H1 (cell line): Measurements from ENCODE around the gene OPCML. TPM values are rescaled to one million over a fixed set of nuclear protein-coding genes. Genes with fewer than 3 reads are reported as not detected.

ENCODE experiments used
- CTCF ChIA-PET: fragments of 300-600 bp; sonication (Branson Sonifier 250); formaldehyde crosslinking; loops from one replicate; lab custom pipeline; 2021; ENCODE audit not compliant: partially characterized antibody; lab: Charles Lee
- POLR2A ChIA-PET: fragments of 300-600 bp; sonication (Branson Sonifier 250); formaldehyde crosslinking; loops from one replicate; lab custom pipeline; 2021; ENCODE audit warnings: inconsistent platforms; ENCODE audit not compliant: partially characterized antibody; lab: Charles Lee
- DNase-seq, 2 experiments: peaks; one replicate each; pipeline versions ENCODE4 v3.0.0 to v3.0.0-alpha.2; 2010 to 2022; ENCODE audit warnings: low spot score in 2 of 2, low read depth in 1 of 2, mixed read lengths in 1 of 2
- FAIRE-seq: peaks from 2 replicates; lab custom pipeline; 2011; peaks lifted over from hg19 to GRCh38; lab: Jason Lieb, UNC
- H2AFZ ChIP-seq: 2 replicates; pipeline ENCODE4 v1.8.1; 2012; ENCODE audit warnings: low read length, inconsistent platforms
- H2AK5ac ChIP-seq: 2 replicates; pipeline ENCODE4 v1.6.1; 2013; ENCODE audit warnings: low read depth, low read length
- H2BK120ac ChIP-seq: replicated peaks from 2 replicates; pipeline ENCODE3; 2013; ENCODE audit warnings: low read depth, low read length, inconsistent platforms
- H2BK12ac ChIP-seq: 2 replicates; pipeline ENCODE4 v1.6.1; 2013; ENCODE audit warnings: low read depth, low read length
- H2BK15ac ChIP-seq: 2 replicates; pipeline ENCODE4 v1.6.1; 2013; ENCODE audit warnings: low read length
- H2BK20ac ChIP-seq: 2 replicates; pipeline ENCODE4 v1.6.1; 2013; ENCODE audit warnings: low read length
- H2BK5ac ChIP-seq: 2 replicates; pipeline ENCODE4 v1.6.1; 2013; ENCODE audit warnings: low read depth, low read length
- H3K14ac ChIP-seq: 2 replicates; pipeline ENCODE4 v1.6.1; 2013; ENCODE audit warnings: inconsistent platforms; ENCODE audit not compliant: insufficient read length
- H3K18ac ChIP-seq: 2 replicates; pipeline ENCODE4 v1.6.1; 2013; ENCODE audit warnings: low read length; ENCODE audit errors: extremely low read depth
- H3K23ac ChIP-seq: 2 replicates; pipeline ENCODE4 v1.6.1; 2013; ENCODE audit warnings: inconsistent platforms; ENCODE audit not compliant: insufficient read length
- H3K23me2 ChIP-seq: 2 replicates; pipeline ENCODE4 v1.6.1; 2013; ENCODE audit warnings: low read depth, low read length
- H3K27ac ChIP-seq: 2 replicates; pipeline ENCODE4 v1.6.1; 2011; ENCODE audit warnings: low read depth, low read length, inconsistent platforms
- H3K27me3 ChIP-seq, 4 experiments: replicated peaks in 1 of 4; 1 replicate in 1 of 4; 2 replicates in 3 of 4; pipeline versions ENCODE4 v1.6.1 to v1.8.1; 2011 to 2013; ENCODE audit warnings: low read length in 3 of 4, mild to moderate bottlenecking in 3 of 4, inconsistent platforms in 2 of 4, mixed read lengths in 2 of 4, moderate library complexity in 1 of 4; ENCODE audit not compliant: control insufficient read depth in 3 of 4, insufficient read depth in 3 of 4; ENCODE audit errors: extremely low read depth in 1 of 4
- H3K36me3 ChIP-seq, 4 experiments: 2 replicates each; pipeline versions ENCODE4 v1.6.1 to v1.8.1; 2011 to 2013; ENCODE audit warnings: mild to moderate bottlenecking in 4 of 4, low read length in 3 of 4, moderate library complexity in 2 of 4, control low read depth in 1 of 4, inconsistent platforms in 1 of 4; ENCODE audit not compliant: insufficient read depth in 4 of 4, control insufficient read depth in 2 of 4
- H3K4ac ChIP-seq: replicated peaks from 2 replicates; pipeline ENCODE3; 2013; ENCODE audit warnings: low read length, low read depth, mixed read lengths, inconsistent platforms; ENCODE audit not compliant: insufficient read length
- H3K4me1 ChIP-seq, 4 experiments: replicated peaks in 1 of 4; 1 replicate in 1 of 4; 2 replicates in 3 of 4; pipeline versions ENCODE4 v1.6.1 to v1.8.1; 2011 to 2013; ENCODE audit warnings: low read length in 3 of 4, inconsistent platforms in 2 of 4, mixed read lengths in 1 of 4; ENCODE audit not compliant: insufficient read depth in 4 of 4, control insufficient read depth in 3 of 4
- H3K4me2 ChIP-seq, 2 experiments: 2 replicates each; pipeline versions ENCODE4 v1.6.1 to v1.8.1; 2011 to 2013; ENCODE audit warnings: low read depth in 2 of 2, low read length in 2 of 2, control low read depth in 1 of 2, inconsistent platforms in 1 of 2, mild to moderate bottlenecking in 1 of 2; ENCODE audit not compliant: insufficient read depth in 1 of 2
- H3K4me3 ChIP-seq, 4 experiments: fragments of 200-600, 300-600 bp in 1 of 4; sonication (generic), shearing (Covaris generic), sonication (Bioruptor Twin) in 1 of 4; 2 replicates each; pipeline versions ENCODE4 v1.5.1 to v1.8.1; 2011 to 2016; ENCODE audit warnings: low read length in 4 of 4, low read depth in 3 of 4, control low read depth in 2 of 4, inconsistent platforms in 2 of 4, mild to moderate bottlenecking in 2 of 4, mixed read lengths in 1 of 4, moderate library complexity in 1 of 4; ENCODE audit not compliant: insufficient read depth in 2 of 4; ENCODE audit errors: extremely low read depth in 1 of 4
- H3K56ac ChIP-seq: replicated peaks from 2 replicates; pipeline ENCODE3; 2013; ENCODE audit warnings: low read depth, mild to moderate bottlenecking, mixed read lengths, low read length, inconsistent platforms; ENCODE audit not compliant: insufficient read length
- H3K79me1 ChIP-seq: 2 replicates; pipeline ENCODE4 v1.6.1; 2013; ENCODE audit warnings: low read depth, low read length, control low read depth
- H3K79me2 ChIP-seq, 2 experiments: 2 replicates each; pipeline versions ENCODE4 v1.6.1 to v1.8.1; 2012 to 2013; ENCODE audit warnings: low read length in 2 of 2, mild to moderate bottlenecking in 2 of 2, inconsistent platforms in 1 of 2; ENCODE audit not compliant: insufficient read depth in 2 of 2, control insufficient read depth in 1 of 2
- H3K9ac ChIP-seq, 4 experiments: replicated peaks in 1 of 4; 1 replicate in 1 of 4; 2 replicates in 3 of 4; pipeline versions ENCODE4 v1.6.1 to v1.8.1; 2011 to 2013; ENCODE audit warnings: low read depth in 3 of 4, low read length in 3 of 4, control low read depth in 2 of 4, mild to moderate bottlenecking in 2 of 4, moderate library complexity in 2 of 4, inconsistent platforms in 1 of 4; ENCODE audit errors: extremely low read depth in 1 of 4
- H3K9me3 ChIP-seq, 2 experiments: 2 replicates each; pipeline versions ENCODE4 v1.6.1 to v1.8.1; 2012 to 2013; ENCODE audit warnings: mild to moderate bottlenecking in 2 of 2, moderate library complexity in 2 of 2, control low read depth in 1 of 2, inconsistent platforms in 1 of 2, low read depth in 1 of 2, low read length in 1 of 2, mixed read lengths in 1 of 2; ENCODE audit not compliant: insufficient read depth in 2 of 2
- H4K20me1 ChIP-seq, 2 experiments: replicated peaks in 1 of 2; 2 replicates each; pipeline versions ENCODE3 to v1.8.1; 2011 to 2013; ENCODE audit warnings: inconsistent platforms in 2 of 2, low read length in 2 of 2, mild to moderate bottlenecking in 1 of 2; ENCODE audit not compliant: insufficient read depth in 2 of 2, control insufficient read depth in 1 of 2
- H4K5ac ChIP-seq: 2 replicates; pipeline ENCODE4 v1.6.1; 2013; ENCODE audit warnings: low read length, low read depth, mixed read lengths, inconsistent platforms; ENCODE audit not compliant: insufficient read length
- H4K8ac ChIP-seq: 2 replicates; pipeline ENCODE4 v1.8.0; 2013; ENCODE audit warnings: mild to moderate bottlenecking, moderate library complexity, low read length, inconsistent platforms; ENCODE audit not compliant: insufficient read depth; ENCODE audit errors: extremely low read depth
- H4K91ac ChIP-seq: replicated peaks from 2 replicates; pipeline ENCODE3; 2013; ENCODE audit warnings: low read length, mixed read lengths, inconsistent platforms; ENCODE audit not compliant: insufficient read length
- WGBS, 2 experiments: shearing (Covaris generic) in 1 of 2; methylation state at CpG; one replicate each; pipeline versions ENCODE4 v1.1.6 to v1.1.7; 2013 to 2015; ENCODE audit warnings: low lambda C conversion rate in 2 of 2, mixed read lengths in 2 of 2, inconsistent platforms in 1 of 2, low coverage in 1 of 2, missing lambda C conversion rate in 1 of 2; ENCODE audit not compliant: insufficient replicate concordance in 2 of 2, insufficient coverage in 1 of 2, insufficient read length in 1 of 2; ENCODE audit errors: extremely low coverage in 1 of 2, missing lambda C conversion rate in 1 of 2; 5-methylcytosine and 5-hydroxymethylcytosine counted together
- polyA plus RNA-seq, 7 experiments: library from polyadenylated mRNA; depleted of rRNA in 3 of 7; stranded (reverse) in 5 of 7; unstranded in 2 of 7; fragments of >200 nt in 5 of 7; fragments of 200-250 nt in 2 of 7; gene quantifications; 1 replicate in 5 of 7; 2 replicates in 1 of 7; 4 replicates in 1 of 7; pipeline versions ENCODE4 v1.2.1 to v1.2.3, GENCODE V29; 2011 to 2013; ENCODE audit warnings: missing spikeins in 2 of 7, mixed read lengths in 2 of 7
- total RNA-seq: library from RNA; stranded (reverse); fragmentation: NEBNext Ultra II Directional; extraction: Animal tissue kit (Norgen Biotek cat#: 25700); gene quantifications from 2 replicates; pipeline ENCODE4 v1.2.1, GENCODE V29; 2021

OPCML gene
- total and polyA plus RNA-seq, 2 of the 8 experiments (the other 6 are each of a cell fraction or from before 2014, with no cell fraction given), result 2.3 to 3.1 TPM

DNA sequence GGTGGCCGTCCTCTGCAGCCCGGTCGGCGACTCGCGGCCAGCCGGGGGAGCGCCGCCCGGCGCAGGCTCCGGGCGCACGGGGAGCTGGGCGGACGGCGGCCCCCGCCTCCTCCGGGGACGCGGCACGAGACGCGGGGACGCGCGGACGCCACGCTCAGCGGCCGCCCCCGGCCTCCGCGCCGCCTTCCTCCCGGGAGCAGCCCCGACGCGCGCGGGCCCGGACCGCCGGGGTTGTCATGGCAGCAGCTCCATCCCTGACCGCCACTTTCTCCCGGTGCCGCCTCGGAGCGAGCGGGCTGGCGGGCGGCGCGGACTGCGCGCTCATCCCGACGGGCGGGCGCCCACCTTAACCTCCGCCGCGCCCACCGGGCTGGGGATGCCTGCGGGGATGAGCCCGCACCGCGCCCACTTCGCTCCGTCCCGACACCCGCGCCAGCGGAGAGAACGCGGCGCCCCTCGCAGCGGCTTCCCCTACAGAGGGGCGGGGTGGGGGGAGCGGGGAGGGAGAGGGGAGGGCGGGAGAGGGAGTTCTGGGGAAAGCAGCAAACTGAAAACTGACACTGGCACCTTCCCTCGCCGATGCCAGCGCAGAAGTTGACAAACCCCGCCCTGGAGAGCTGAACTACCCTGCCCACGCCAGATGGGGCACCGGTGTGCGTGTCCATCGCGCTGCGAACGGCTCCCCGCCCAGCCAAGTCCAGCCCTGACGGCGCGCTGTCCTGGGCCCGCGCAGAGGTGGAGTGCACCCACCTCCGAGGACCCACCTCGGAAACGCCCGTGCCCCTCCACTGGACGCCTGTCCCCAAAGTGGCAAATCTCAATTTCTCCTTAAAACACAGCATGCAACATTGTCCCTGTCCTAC lies 588.4 kb downstream of the OPCML start:
- H2BK120ac ChIP-seq, result no peak overlapping the region
- no peaks in the 10 kb centered on the region for H3K79me2 ChIP-seq
- no peak overlapping the region for H3K27ac ChIP-seq
- no peak overlapping the region for H2BK15ac ChIP-seq
- peaks cover 0 to 4% (median 3%) of the 10 kb centered on the region in 4 experiments; a peak in 4 of 7 replicates for H3K4me1 ChIP-seq
- ChIA-PET POLR2A (interaction anchor here (0.7 kb wide), 1 partner anchor 588 kb away, joined by 3 read pairs; the partner anchor contains the start of gene OPCML), CTCF (interaction anchor here (0.8 to 9.7 kb wide), 33 partner anchors 8 to 537 kb away, joined by 3 to 131 read pairs (median 3); no protein-coding TSS in a partner anchor)
- H3K4me2 ChIP-seq, result peak overlapping the region; percentile 98 to 100
- H2BK12ac ChIP-seq, result no peak overlapping the region
- no peak overlapping the region for H4K5ac ChIP-seq
- H3K14ac ChIP-seq, result no peak overlapping the region
- DNase-seq, result peak in 1 of 2 experiments; percentile 72
- H3K79me1 ChIP-seq, result no peaks in the 10 kb centered on the region
- H2AFZ ChIP-seq, result peak overlapping the region; percentile 42; the same call in 1 of the 2 replicates
- H3K18ac ChIP-seq, result no peak overlapping the region
- FAIRE-seq, result no peak
- H2BK5ac ChIP-seq, result no peak overlapping the region
- no peak overlapping the region for H3K56ac ChIP-seq
- peaks cover 0 to 33% (median 26%) of the 10 kb centered on the region in 4 experiments; a peak in 6 of 7 replicates for H3K27me3 ChIP-seq
- no peaks in the 10 kb centered on the region for H3K36me3 ChIP-seq
- no peak overlapping the region for H3K23ac ChIP-seq
- peak overlapping the region; percentile 26; the same call in 1 of the 2 replicates for H4K8ac ChIP-seq
- 1% methylated on average over 93 of the region's 104 CpGs; no CpG with 5 or more reads in 1 of the 2 experiments for WGBS, 2 experiments
- no peak overlapping the region for H3K4ac ChIP-seq
- no peak overlapping the region for H2AK5ac ChIP-seq
- no peak overlapping the region for H4K91ac ChIP-seq
- H3K23me2 ChIP-seq, result peaks cover 14% of the 10 kb centered on the region; the same call in 1 of the 2 replicates
- peaks cover 0 to 3% of the 10 kb centered on the region in 2 experiments for H4K20me1 ChIP-seq
- H2BK20ac ChIP-seq, result no peak overlapping the region
- H3K4me3 ChIP-seq, result peak overlapping the region; percentile 51 to 76 (median 70)
- no peaks in the 10 kb centered on the region for H3K9me3 ChIP-seq
- no peak overlapping the region; a peak in 1 of 7 replicates for H3K9ac ChIP-seq
